ENCODE results near the gene LRTM1.

The LRTM1 gene

GRCh38 chr3:54935869-54936268 is 8.0 kb upstream of the LRTM1 start:
- Histone ChIP-seq H3K36me3 (ENCODE audit: control insufficient read depth in 2 of 2, insufficient read depth in 1 of 2, low read length in 2 of 2) (no peaks in the 10 kb centered on the region), H3K27ac (ENCODE audit: extremely low read depth, low read depth, low read length) (no peak overlapping the region), H3K4me3 (ENCODE audit: low read depth, low read length) (no peak overlapping the region), H3K9me3 (ENCODE audit: control insufficient read depth, insufficient read depth, low read depth, low read length) (no peaks in the 10 kb centered on the region), H3K4me1 (ENCODE audit: control insufficient read depth, insufficient read depth, low read length) (no peaks in the 10 kb centered on the region)
- CTCF ChIA-PET = interaction anchor here (0.6 kb wide), 1 partner anchor 793 kb away, joined by 3 read pairs; no protein-coding TSS in a partner anchor
- no peak for TF ChIP-seq ZNF792 (tag by site-specific recombination; IDR thresholded peaks at IDR 0.05)
- TF ChIP-seq ZNF138 (tag by site-specific recombination; IDR thresholded peaks at IDR 0.05; ENCODE audit: borderline replicate concordance) = no peak
- no peak for TF ChIP-seq BCL6B (tag by site-specific recombination; IDR thresholded peaks at IDR 0.05)
- TF ChIP-seq ZNF214 (tag by site-specific recombination; IDR thresholded peaks at IDR 0.05; ENCODE audit: borderline replicate concordance) = no peak
- TF ChIP-seq ZEB2 (tag by site-specific recombination; IDR thresholded peaks at IDR 0.05) = no peak
- no peak for TF ChIP-seq ZNF239 (tag by site-specific recombination; IDR thresholded peaks at IDR 0.05)
- no peak for TF ChIP-seq REST (tag by site-specific recombination; IDR thresholded peaks at IDR 0.05)
- TF ChIP-seq PRDM2 (tag by site-specific recombination; IDR thresholded peaks at IDR 0.05; ENCODE audit: borderline replicate concordance) = no peak
- TF ChIP-seq KLF17 (tag by site-specific recombination; IDR thresholded peaks at IDR 0.05) = no peak
- no peak for TF ChIP-seq ZNF169 (tag by site-specific recombination; IDR thresholded peaks at IDR 0.05)
- POLR2A ChIA-PET = no interaction called here

GRCh38 chr3:54932606-54933005 is 4.7 kb upstream of the LRTM1 start:
- H3K4me3 ChIP-seq (ENCODE audit: low read depth, low read length) = no peak overlapping the region
- POLR2A ChIA-PET = no interaction called here
- CTCF ChIA-PET = interaction anchor here (0.7 kb wide), 1 partner anchor 377 kb away, joined by 3 read pairs; no protein-coding TSS in a partner anchor
- H3K4me1 ChIP-seq (ENCODE audit: control insufficient read depth, insufficient read depth, low read length) = no peaks in the 10 kb centered on the region
- H3K36me3 ChIP-seq (ENCODE audit: control insufficient read depth in 2 of 2, insufficient read depth in 1 of 2, low read length in 2 of 2) = no peaks in the 10 kb centered on the region
- no peak overlapping the region for H3K27ac ChIP-seq (ENCODE audit: extremely low read depth, low read depth, low read length)
- no peaks in the 10 kb centered on the region for H3K9me3 ChIP-seq (ENCODE audit: control insufficient read depth, insufficient read depth, low read depth, low read length)
- TF ChIP-seq ZNF513 (tag by site-specific recombination; IDR thresholded peaks at IDR 0.05) (no peak), ZNF140 (tag by site-specific recombination; IDR thresholded peaks at IDR 0.05) (no peak), KLF16 (tag by site-specific recombination; IDR thresholded peaks at IDR 0.05) (no peak), BCL6B (tag by site-specific recombination; IDR thresholded peaks at IDR 0.05) (no peak), PATZ1 (tag by site-specific recombination; IDR thresholded peaks at IDR 0.05) (no peak), KLF10 (tag by site-specific recombination; IDR thresholded peaks at IDR 0.05) (no peak), KLF8 (tag by site-specific recombination; IDR thresholded peaks at IDR 0.05) (no peak), ZNF184 (tag by site-specific recombination; IDR thresholded peaks at IDR 0.05) (no peak), ZNF521 (tag by site-specific recombination; IDR thresholded peaks at IDR 0.05) (no peak)
